Cerebellar nuclear complex (tissue), 1 donor: ENCODE measurements around the gene RPL7L1.
A peak's percentile ranks its signal among the peaks of the same experiment; 100 is the strongest.
"Not testable (repeated sequence)": the region's sequence is repeated elsewhere in the genome, so short reads cannot be mapped to it uniquely, and the experiment has no call there.

Experiments used
- DNase-seq, 2 experiments: peaks; one replicate each; lab custom pipeline; 2025; lab: John Stamatoyannopoulos, UW

RPL7L1 gene

GRCh38 chr6:42879372-42880239 lies at the start of gene RPL7L1:
Gene RPL7L1 (plus strand): TSS chr6:42879616. CDS start chr6:42879911, 295 bp downstream.
- peak in 1 of 2 experiments; percentile 76 for DNase-seq

GRCh38 chr6:42831237-42831636 lies 48.2 kb upstream of the RPL7L1 start:
- DNase-seq = no peak

GRCh38 chr6:42834056-42834455 lies 45.4 kb upstream of the RPL7L1 start:
- no peak for DNase-seq

GRCh38 chr6:42841844-42842584 lies 37.4 kb upstream of the RPL7L1 start:
- no peak for DNase-seq

GRCh38 chr6:42845327-42845694 lies 34.1 kb upstream of the RPL7L1 start:
- no peak for DNase-seq

GRCh38 chr6:42846505-42846904 lies 32.9 kb upstream of the RPL7L1 start:
- DNase-seq = no peak

GRCh38 chr6:42848700-42849099 lies 30.7 kb upstream of the RPL7L1 start:
- DNase-seq = no peak

- no peak for DNase-seq
Observed at GRCh38 chr6:42851599-42851998, 27.8 kb upstream of the RPL7L1 start.

- no peak for DNase-seq
Observed at GRCh38 chr6:42860036-42860435, 19.4 kb upstream of the RPL7L1 start.

GRCh38 chr6:42860481-42860880 lies 18.9 kb upstream of the RPL7L1 start:
- DNase-seq = no peak

- no peak for DNase-seq
Observed at GRCh38 chr6:42864602-42865001, 14.8 kb upstream of the RPL7L1 start.

- no peak for DNase-seq
Observed at GRCh38 chr6:42870145-42870936, 9.1 kb upstream of the RPL7L1 start.

- DNase-seq = no peak
Observed at GRCh38 chr6:42871711-42872110, 7.7 kb upstream of the RPL7L1 start.

GRCh38 chr6:42873313-42873712 lies 6.1 kb upstream of the RPL7L1 start:
- DNase-seq = no peak

GRCh38 chr6:42877695-42878094 lies 1.7 kb upstream of the RPL7L1 start:
- no peak for DNase-seq

- not testable (repeated sequence) for DNase-seq
Observed at GRCh38 chr6:42880240-42880817, 913 bp downstream of the RPL7L1 start.

- not testable (repeated sequence) for DNase-seq
Observed at GRCh38 chr6:42880871-42881270, 1.5 kb downstream of the RPL7L1 start.

GRCh38 chr6:42885702-42886101 lies 6.3 kb downstream of the RPL7L1 start:
- no peak for DNase-seq

GRCh38 chr6:42888201-42888600 lies 8.8 kb downstream of the RPL7L1 start:
- not testable (repeated sequence) for DNase-seq

GRCh38 chr6:42889815-42890214 lies 10.4 kb downstream of the RPL7L1 start:
- DNase-seq = no peak

- DNase-seq = peak; percentile 58 to 89
Observed at GRCh38 chr6:42890311-42891198, 11.1 kb downstream of the RPL7L1 start.
